NCI-H1930 (cell line): Measurements from ENCODE around the gene C12orf76.
A peak's percentile ranks its signal among the peaks of the same experiment; 100 is the strongest.
"Not testable (repeated sequence)": the region's sequence is repeated elsewhere in the genome, so short reads cannot be mapped to it uniquely, and the experiment has no call there.

Experiments used
- DNase-seq, 2 experiments: peaks; one replicate each; lab custom pipeline; 2025; lab: John Stamatoyannopoulos, UW

Gene C12orf76

DNA sequence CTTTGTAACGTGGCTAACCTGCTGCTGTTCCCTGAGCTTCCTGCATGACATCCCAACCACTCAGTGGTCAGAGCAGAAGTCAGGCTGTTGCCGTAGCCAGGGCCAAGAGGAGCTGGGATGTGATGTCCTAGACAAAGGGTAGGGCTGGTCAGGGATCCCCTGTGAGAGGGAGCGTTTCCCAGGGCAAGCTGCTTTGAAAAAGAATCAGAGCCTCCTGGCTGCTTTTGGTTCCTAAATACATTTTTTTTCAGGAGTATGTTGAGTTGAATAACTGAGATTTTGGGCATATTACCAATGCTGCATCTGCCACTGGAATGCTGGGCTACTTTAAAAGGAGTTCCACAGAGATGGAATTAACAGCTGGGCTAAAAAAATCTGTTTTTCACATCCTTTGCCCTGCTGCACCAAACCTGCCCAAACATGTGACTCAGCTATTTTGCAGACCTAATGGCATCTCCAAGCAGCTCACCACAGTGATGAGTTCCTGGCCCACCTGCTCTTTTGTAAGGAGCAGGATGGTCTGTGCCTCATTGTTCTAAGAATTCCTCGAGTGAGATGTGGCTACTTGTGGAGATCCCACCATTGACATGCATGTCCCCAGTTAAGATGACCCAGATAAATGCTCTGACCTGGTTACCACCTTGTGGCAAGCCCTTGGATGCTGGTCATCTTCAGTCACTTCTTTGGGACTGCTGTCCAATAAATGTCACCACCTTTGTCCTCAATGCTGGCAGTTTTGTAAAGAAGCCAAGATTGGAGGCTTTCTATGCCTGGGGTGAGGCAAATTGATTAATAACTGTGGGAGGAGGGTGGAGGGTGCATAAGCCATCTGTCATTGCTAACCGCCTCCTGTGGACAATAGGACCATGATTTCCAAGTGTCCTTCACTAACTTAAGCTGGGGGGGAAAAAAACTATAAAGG, 25.0 kb downstream of the C12orf76 start:
- no peak for DNase-seq

DNA sequence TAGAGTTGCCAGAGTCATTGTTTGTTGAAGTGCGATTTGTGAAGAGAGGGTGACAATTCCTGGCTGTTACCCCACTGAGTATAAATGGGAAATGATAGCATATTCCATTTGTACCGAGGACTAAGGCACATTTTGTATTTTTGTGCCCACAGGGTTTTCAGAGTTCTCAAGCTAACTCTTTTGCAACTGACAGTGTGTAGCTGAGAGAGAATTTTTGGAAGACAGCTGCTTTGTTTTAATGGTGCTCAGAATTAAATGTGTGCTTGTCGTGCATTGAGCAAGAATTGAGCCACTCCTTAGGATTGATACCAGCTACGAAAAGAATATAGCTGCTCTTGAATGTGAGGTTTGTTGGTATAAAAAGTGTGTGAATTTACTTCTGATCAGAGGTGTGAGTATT, 27.4 kb downstream of the C12orf76 start:
- DNase-seq = no peak

DNA sequence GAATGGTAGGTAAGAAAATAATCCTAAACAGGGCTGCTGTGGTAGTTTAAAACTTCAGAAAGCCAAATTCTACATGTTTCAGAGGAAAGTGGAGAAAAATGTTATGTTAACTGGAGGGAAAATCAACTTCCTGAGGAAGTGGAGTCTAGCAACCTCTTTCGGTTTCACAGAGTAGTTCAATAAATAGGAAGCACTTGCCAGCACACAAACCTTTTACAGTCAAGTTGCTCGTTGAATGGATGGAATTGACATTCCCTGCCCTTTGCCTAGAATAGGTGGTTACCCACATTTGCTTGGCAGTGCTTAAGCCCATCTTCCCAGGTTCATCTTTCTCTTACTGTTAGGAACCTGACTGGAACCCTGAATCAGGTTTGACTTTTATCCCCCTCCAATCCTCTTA, 33.2 kb downstream of the C12orf76 start:
- no peak for DNase-seq

DNA sequence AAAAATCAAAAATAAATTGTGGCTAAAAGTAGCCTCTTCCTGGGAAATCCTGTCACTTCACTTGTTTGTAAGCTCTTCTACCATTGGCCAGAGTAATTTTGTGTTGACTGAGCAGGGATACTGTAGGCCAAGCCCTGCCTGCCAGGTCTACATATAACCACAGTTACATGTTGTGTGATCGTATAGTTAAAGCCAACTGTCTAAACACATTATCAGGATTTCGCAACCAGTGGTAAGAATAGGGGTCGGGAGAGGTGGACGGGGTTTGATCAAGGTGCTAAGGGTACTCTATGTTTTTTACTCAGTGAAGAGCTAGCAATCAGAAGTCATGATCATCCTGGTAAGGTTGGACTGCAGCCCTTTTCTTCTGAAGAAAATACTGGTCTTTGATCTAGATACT, 35.7 kb downstream of the C12orf76 start:
- DNase-seq = no peak

DNA sequence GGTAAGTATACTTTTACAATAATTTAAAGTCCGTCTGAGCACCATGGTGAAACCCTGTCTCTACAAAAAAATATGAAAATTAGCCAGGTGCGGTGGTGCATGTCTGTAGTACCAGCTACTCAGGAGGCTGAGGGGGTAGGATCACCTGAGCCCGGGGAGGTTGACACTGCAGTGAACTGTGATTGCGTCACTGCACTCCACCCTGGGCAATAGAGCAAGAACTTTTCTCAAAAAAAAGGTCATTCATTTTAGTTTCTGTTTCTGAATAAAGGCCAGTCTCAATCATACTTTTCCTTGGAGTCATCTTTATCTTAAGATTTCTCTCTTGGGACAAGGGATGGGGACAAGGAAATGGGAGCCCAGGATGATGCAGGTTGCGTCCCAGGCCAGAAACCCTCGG, 36.2 kb downstream of the C12orf76 start:
- no peak for DNase-seq

DNA sequence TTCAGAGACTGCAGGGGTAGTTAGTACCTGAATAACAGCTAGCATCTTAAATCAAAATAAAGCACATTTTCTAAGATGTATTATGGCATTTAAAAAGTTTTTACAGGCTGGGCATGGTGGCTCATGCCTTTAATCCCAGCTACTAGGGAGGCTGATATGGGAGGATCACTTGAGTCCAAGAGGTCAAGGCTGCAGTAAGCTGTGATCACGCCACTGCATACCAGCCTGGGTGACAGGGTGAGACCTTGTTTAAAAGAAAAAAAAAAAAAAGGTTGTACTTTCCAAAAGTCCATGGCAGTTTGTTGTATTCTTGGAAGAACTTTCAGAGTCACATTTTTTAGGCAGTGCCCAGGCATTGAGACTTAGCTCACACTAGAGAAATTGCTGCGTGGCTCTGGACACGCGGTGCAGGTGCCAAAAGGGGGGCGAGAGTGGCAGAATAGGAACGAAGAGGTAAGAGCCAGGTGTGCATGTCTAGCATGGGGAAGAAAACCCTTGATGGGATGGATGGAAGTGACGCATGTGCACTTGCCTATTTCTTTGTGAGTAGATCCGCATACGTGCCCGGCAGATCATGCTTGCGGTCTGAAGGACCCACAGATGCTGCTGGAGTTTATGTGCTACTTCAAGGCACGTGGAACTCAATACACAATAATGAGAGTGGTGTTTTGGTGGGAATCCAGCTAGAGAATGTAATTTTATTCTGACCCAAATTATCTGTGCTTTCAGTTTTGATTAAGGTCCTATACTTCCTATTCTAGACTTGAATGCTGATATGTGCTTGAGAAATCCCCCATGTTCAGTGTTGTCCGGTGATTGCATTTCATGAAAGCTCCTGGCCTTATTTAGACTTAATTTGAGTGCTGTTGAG, 37.2 kb downstream of the C12orf76 start:
- no peak for DNase-seq

DNA sequence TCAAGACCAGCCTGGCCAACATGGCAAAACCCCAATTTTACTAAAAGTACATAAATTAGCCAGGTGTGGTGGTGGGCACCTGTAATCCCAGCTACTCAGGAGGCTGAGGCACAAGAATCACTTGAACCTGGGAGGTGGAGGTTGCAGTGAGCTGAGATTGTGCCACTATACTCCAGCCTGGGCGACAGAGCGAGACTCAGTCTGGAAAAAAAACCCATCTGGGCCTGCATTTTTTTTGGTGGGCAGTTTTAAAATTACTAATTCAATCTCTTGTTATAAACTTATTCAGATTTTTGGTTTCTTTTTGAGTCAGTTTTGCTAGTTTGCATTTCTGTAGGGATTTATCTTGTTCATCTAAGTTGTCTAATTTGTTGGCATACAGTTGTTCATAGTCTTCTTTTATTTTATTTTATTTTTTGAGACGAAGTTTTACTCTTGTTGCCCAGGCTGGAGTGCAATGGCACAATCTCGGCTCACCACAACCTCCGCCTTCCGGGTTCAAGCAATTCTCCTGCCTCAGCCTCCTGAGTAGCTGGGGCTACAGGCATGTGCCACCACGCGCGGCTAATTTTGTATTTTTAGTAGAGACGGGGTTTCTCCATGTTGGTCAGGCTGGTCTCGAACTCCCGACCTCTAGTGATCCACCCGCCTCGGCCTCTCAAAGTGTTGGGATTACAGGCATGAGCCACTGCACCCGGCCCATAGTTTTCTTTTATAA, 39.5 kb downstream of the C12orf76 start:
- not testable (repeated sequence) for DNase-seq

DNA sequence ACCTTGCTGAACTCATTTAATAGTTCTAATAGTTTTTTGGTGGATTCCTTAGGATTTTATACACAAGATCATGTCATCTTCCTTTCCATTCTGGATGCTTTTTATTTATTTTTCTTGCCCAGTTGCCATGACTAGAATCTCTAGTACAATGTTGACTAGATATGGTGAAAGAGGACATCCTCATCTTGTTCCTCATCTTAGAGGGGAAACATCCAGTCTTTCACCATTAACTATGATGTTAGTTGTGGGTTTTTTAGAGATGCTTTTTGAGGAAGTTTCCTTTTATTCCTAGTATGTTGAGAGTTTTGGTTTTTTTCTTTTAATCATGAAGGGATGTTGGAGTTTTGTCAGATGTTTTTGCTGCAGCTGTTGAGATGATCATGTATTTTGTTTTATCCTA, 40.4 kb downstream of the C12orf76 start:
- no peak for DNase-seq

DNA sequence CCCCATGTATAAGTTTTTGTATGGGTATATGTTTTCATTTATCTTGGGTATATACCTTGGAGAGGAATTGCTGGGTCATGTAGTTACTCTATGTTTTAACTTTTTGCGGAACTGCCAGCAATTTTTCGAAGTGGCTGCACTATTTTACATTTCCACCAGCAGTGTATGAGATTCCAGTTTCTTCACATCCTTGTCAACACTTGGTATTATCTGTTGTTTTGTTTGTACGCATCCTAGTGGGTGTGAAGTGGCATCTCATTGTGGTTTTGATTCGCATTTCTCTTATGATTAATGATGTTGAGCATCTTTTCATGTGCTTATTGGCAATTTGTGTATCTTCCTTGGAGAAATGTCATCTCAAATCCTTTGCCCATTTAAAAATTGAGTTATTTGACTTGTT, 42.2 kb downstream of the C12orf76 start:
- no peak for DNase-seq

DNA sequence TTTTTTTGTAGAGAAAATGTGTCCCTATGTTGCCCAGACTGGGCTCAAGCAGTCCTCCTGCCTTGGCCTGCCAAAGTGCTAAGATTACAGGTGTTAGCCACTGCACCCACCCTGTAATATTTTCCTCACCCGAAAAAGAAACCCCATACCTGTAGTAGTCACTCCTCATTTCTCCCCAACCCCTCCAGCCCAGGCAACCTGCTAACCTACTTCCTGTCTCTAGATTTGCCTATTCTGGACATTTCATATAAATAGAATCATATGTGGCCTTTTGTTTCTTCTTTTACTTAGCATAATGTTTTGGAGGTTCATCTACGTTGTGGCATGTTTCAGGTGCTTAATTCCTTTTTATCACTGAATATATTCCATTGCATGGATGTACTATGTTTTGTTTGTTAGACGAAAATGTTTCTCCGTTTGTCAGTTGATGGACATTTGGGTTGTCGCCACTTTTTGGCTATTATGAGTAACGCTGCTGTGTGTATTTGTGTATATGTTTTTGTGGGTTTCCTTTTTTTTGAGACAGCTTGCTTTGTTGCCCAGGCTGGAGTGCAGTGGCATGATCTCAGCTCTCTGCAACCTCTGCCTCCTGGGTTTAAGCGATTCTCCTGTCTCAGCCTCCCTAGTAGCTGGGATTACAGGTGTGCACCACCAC, 42.9 kb downstream of the C12orf76 start:
- no peak for DNase-seq

DNA sequence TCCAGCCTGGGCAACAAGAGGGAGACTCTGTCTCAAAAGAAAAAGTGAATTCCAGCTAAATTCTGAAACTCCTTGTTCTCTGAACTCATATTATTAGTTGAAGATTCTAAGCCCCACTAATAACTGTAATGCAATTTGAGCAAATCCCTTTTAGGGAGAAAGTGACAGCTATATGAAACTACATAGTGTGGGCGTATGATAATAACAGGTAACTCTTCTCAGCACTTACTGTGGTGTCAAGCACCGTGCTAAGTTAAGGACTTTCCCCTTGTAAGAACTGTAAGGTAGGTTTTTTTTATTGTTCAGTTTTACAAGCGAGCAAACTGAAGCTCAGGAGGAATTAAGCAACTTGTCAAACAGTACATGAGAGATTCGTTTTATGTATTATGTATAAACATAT, 43.7 kb downstream of the C12orf76 start:
- no peak for DNase-seq

DNA sequence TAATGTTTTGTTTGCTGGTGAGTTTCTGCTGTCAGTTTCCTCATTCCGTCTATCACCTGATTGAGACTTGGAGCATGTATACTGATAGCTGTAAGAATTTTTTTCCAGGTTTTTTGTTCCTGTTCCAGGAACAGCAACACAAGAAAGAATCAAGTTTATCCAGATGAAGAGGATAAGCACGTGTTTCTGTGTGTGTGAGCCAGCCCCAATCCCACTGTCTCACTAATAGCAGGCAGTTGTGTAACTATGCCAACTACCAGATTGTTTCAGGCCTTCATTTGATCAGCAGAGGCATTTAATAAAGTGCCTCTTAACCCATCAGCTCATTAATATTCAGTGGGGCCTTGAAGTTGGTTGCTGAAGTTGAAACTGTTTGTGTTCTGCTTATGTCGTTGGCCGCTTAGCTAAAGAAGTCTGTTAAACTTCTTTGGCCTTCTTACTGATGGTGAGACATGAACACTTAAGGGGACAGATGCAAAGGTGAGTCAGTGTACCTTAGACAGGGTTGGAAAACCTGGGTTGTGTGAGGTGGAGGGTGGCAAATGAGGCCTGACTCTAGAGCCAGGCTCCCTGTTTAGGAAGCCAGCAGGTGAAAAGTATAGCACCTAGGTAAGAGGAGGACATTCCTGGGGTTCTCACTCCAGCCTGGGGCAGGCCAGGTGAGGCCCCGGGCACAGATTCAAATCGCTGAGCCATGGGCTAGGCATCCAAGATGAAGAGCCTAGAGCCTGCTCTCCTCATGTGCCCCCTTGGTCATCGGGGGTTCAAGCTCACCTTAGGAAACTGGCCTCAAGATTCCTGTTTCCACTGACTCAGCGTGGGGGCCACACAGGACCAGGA, 45.4 kb downstream of the C12orf76 start:
- DNase-seq = no peak

DNA sequence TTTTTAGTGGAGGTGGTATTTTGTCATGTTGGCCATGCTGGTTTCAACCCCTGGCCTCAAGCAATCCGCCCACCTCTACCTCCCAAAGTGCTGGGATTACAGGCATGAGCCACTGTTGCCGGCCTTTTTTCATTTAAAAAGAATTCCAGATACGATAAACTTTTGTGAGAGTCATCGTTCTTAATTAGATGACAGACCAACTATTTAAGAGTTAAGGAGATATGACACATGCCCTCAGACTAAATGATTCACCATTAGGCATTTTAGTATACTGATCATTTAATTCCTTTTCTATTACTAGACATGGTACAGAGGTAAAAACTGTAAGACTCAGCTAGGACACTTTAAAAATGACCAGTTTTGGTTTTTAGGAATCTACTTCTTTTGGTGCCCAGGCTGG, 46.7 kb downstream of the C12orf76 start:
- DNase-seq = no peak

DNA sequence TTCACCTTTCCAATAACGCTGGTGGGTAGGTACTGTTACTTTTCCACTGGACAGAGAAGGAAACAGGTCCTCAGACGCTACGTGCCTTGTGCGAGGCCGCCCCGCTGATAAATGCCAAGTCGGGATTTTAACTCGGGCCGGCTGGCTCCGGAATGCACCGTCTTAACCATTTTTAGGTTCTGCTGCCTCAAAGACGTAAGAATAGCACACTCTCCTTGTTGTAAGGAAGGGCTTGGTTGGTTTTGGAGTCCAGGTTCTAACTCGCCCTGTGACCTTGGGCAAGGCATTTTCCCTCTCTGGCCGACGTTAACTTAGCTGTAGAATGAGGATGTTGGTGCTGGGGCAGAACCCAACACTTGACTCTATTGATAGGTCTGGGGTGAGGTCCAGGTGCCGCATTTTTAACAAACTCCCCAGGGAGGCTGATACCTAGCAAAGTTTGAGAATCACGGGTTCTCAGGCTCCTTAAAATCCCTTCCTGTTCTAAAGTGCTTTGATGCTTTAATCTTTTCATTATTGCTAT, 48.3 kb downstream of the C12orf76 start:
- no peak for DNase-seq

DNA sequence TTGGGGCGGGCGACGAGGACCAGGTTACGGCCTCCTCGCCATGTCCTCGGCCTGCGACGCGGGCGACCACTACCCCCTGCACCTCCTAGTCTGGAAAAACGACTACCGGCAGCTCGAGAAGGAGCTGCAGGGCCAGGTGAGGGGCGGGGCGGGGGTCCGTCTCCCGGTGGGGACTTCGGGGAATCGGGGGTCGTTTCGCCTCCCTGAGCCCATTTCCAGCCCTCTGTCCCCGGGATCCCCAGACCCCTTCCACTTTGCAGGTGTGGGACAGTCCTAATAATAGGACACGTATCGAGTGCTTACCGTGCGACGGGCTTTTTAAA, 48.7 kb downstream of the C12orf76 start:
- no peak for DNase-seq

DNA sequence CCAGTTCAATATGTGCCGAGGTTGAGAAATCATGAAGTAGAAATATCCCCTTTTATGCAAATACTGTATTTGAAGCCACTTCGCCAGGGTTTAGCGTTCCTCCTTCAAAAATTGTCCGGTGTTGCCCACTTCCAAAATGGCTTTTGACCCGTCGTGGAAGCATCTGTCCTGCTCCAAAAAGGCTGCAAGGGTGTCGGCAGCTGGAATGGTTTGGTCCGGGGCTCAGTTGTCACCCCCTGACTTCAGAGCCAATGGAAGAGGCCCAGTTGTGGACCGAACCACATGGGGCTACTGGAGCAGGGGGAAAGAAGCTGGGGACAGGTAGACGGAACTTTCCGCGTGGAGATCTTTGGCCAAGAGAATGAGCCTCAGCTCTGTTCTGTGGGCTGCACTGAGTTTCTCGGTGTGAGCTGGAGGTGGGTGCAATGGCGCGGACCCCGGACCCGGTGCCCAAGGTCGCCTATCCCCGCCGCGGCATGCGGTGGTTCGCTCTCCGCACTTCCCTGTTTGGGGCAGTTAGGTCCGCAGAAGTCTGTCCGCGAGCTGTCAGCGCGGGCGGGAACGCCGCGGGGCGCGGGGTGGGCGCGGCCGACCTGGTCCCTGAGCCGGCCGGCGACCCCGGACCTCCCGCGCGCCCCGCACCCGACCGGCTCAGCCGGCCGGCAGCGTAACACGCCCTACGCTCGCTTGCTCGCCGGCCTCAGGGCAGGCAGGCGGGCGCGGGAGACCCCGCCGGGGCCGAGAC, 49.2 kb downstream of the C12orf76 start, which contains the start of gene ANKRD13A:
ANKRD13A (plus strand) TSS at position 527 of the 745 bp plus-strand sequence. CDS start 259 bp downstream, outside the sequence.
- DNase-seq = peak; percentile 73 to 90

DNA sequence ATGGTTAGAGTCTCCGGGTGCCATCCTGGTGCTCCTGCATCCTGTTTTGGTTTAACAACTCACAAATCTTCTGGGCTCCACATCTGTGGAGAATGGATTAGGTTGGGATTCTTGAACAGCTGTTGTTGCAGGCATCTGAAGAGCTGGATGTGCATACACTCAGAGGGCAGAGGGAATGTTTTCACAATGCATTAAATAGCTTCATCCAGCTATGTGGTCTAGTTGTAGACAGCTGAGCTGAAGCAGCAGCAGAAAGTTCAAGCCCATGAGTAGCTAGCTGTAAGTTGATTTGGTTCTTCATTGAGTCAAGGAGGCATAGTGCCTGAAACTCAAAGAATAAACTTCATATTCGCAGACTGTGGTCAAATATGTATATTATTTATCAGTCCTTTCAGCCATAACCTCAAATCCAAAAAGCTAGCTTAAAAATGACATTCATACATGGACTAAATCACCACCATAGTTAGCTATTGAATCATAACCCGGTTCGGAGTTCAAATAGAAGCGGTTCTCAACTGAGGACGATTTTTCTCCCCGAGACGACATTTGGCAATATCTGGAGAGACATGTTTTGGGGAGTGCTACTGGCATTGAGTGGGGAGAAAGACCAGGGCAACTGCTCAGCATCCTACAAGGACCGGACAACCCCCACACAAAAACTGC, 50.0 kb downstream of the C12orf76 start:
- no peak for DNase-seq

DNA sequence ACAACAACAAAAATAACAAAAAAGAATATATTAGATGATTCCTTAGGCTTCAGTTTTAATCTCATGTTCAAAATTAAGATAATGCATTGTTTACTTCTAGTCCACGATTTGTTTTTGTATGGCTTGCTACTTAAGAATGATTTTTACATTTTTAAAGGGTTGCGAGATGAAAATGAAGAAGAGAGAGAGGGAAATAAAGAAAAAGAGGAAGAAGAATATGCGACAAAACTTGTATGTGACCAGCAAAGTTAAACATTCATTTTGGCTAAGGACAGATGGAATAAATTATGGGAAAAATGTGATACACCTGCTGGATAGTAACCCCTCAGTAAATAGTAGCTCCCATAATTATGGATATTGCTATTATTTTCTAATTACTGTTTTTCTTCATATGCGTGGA, 50.9 kb downstream of the C12orf76 start:
- no peak for DNase-seq

DNA sequence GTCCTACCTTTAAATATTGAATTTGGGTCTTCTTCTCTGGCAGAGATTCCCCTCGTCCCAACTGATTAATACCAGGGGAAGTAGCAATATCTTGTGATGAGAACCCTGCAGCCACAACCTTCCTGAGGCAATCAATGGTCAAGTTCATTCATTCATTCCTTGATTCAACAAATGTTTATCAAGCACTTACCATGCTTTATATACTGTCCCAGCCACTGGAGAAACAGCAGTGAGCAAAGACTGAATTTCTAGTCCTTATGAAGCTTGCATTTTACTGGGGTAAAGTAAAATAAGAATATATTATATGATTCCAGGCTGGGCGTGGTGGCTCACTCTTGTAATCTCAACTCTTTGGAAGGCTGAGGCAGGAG, 51.9 kb downstream of the C12orf76 start:
- no peak for DNase-seq
